Loucy (cell line): Measurements from ENCODE around the gene TMEM95.

Source experiments
- H2AFZ ChIP-seq: fragments of 200-600 bp; sonication (generic); 2 replicates; pipeline ENCODE4 v1.6.0; 2016; ENCODE audit warnings: antibody characterized with exemption, mild to moderate bottlenecking, low read length, moderate library complexity
- H3F3A ChIP-seq: fragments of 200-600 bp; 2 replicates; pipeline ENCODE4 v1.6.0; 2016; ENCODE audit warnings: antibody characterized with exemption, low read depth, mild to moderate bottlenecking
- H3K27me3 ChIP-seq: fragments of 200-600 bp; sonication (generic); 2 replicates; pipeline ENCODE4 v1.6.1; 2014; ENCODE audit warnings: low read length, mild to moderate bottlenecking; ENCODE audit not compliant: insufficient read depth, poor library complexity, severe bottlenecking
- H3K36me3 ChIP-seq: fragments of 200-600 bp; sonication (generic); 2 replicates; pipeline ENCODE4 v1.6.1; 2016; ENCODE audit warnings: low read length; ENCODE audit not compliant: insufficient read depth
- H3K4me1 ChIP-seq: fragments of 200-600 bp; sonication (generic); 2 replicates; pipeline ENCODE4 v1.5.1; 2014; ENCODE audit warnings: low read length, mild to moderate bottlenecking; ENCODE audit not compliant: insufficient read depth, poor library complexity, severe bottlenecking
- H3K4me2 ChIP-seq: fragments of 200-600 bp; sonication (generic); 2 replicates; pipeline ENCODE4 v1.6.0; 2014; ENCODE audit warnings: antibody characterized with exemption, low read length, low read depth, mild to moderate bottlenecking; ENCODE audit not compliant: poor library complexity, severe bottlenecking
- H3K4me3 ChIP-seq: fragments of 200-600 bp; sonication (generic); 2 replicates; pipeline ENCODE4 v1.5.1; 2014; ENCODE audit warnings: low read length, mild to moderate bottlenecking, mixed read lengths; ENCODE audit not compliant: poor library complexity, severe bottlenecking
- H3K79me2 ChIP-seq: fragments of 200-600 bp; sonication (generic); 2 replicates; pipeline ENCODE4 v1.6.1; 2014; ENCODE audit warnings: low read length; ENCODE audit not compliant: insufficient read depth
- H3K9ac ChIP-seq: fragments of 200-600 bp; sonication (generic); 2 replicates; pipeline ENCODE4 v1.6.0; 2014; ENCODE audit warnings: mild to moderate bottlenecking, low read depth, low read length, moderate library complexity; ENCODE audit not compliant: poor library complexity, severe bottlenecking
- H3K9me2 ChIP-seq: fragments of 200-600 bp; sonication (generic); replicated peaks from 2 replicates; pipeline ENCODE4 v1.6.1; 2016; ENCODE audit warnings: low read depth, low read length, mixed read lengths
- H3K9me3 ChIP-seq: fragments of 200-600 bp; sonication (generic); 2 replicates; pipeline ENCODE4 v1.6.1; 2014; ENCODE audit warnings: mild to moderate bottlenecking, antibody characterized with exemption, low read length, low read depth; ENCODE audit not compliant: insufficient read depth
- H4K20me1 ChIP-seq: fragments of 200-600 bp; sonication (generic); 2 replicates; pipeline ENCODE4 v1.6.0; 2014; ENCODE audit warnings: antibody characterized with exemption, low read length, mild to moderate bottlenecking; ENCODE audit not compliant: insufficient read depth, poor library complexity, severe bottlenecking
- EZH2phosphoT487 ChIP-seq: fragments of 200-600 bp; IDR thresholded peaks from 2 replicates; pipeline ENCODE4 v1.6.1; 2018; ENCODE audit warnings: antibody characterized with exemption, mild to moderate bottlenecking, moderate library complexity, borderline replicate concordance
- TF ChIP-seq, protein P1 (sequence below): fragments of 200-600 bp; sonication (generic); conservative IDR thresholded peaks from 2 replicates; pipeline ENCODE4 v1.5.1; 2014; ENCODE audit warnings: mild to moderate bottlenecking, antibody characterized with exemption, low read length

Gene TMEM95

GRCh38 chr17:7318121-7318860, 36.7 kb upstream of the TMEM95 start:
- Histone ChIP-seq H3F3A (peaks cover 7% of the 10 kb centered on the region), H3K4me1 (peaks cover 22% of the 10 kb centered on the region), H3K4me3 (no peak overlapping the region), H3K79me2 (peaks cover 15% of the 10 kb centered on the region; the same call in 1 of the 2 replicates), H3K9ac (no peak overlapping the region), H3K36me3 (peaks cover 41% of the 10 kb centered on the region; the same call in 1 of the 2 replicates), H3K9me3 (no peaks in the 10 kb centered on the region), H2AFZ (no peak overlapping the region), H3K27me3 (no peaks in the 10 kb centered on the region), H4K20me1 (peaks cover 13% of the 10 kb centered on the region), H3K4me2 (no peak overlapping the region), H3K9me2 (no peaks in the 10 kb centered on the region)
- TF ChIP-seq, protein P1, sequence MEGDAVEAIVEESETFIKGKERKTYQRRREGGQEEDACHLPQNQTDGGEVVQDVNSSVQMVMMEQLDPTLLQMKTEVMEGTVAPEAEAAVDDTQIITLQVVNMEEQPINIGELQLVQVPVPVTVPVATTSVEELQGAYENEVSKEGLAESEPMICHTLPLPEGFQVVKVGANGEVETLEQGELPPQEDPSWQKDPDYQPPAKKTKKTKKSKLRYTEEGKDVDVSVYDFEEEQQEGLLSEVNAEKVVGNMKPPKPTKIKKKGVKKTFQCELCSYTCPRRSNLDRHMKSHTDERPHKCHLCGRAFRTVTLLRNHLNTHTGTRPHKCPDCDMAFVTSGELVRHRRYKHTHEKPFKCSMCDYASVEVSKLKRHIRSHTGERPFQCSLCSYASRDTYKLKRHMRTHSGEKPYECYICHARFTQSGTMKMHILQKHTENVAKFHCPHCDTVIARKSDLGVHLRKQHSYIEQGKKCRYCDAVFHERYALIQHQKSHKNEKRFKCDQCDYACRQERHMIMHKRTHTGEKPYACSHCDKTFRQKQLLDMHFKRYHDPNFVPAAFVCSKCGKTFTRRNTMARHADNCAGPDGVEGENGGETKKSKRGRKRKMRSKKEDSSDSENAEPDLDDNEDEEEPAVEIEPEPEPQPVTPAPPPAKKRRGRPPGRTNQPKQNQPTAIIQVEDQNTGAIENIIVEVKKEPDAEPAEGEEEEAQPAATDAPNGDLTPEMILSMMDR: no peak
- no peak for TF ChIP-seq EZH2phosphoT487

DNA sequence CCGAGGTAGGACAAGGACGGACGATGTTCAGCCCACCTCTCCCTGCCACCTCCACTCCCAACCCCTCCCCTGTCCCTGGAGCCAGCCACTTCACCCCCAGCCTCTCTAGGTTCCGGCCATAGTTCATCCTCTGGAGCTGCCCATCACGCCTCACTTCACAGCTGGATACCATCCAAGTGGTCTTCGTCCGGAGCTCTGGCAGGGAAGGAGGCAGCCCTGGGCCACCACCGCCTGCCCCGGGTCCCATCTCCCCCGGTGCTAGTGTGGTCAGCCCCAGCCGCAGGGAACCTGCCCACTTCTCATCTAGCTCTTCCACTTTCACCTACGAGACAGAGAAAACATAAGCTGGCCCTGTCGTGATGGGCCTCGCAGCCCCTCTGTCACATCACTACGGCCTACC, 33.5 kb upstream of the TMEM95 start:
- H3K4me3 ChIP-seq: no peak overlapping the region
- H4K20me1 ChIP-seq: no peaks in the 10 kb centered on the region
- H3K4me1 ChIP-seq: no peaks in the 10 kb centered on the region
- peaks cover under 1% of the 10 kb centered on the region; the same call in 1 of the 2 replicates for H3F3A ChIP-seq
- no peaks in the 10 kb centered on the region for H3K27me3 ChIP-seq
- H3K79me2 ChIP-seq: no peaks in the 10 kb centered on the region; the same call in 1 of the 2 replicates
- H2AFZ ChIP-seq: no peak overlapping the region
- TF ChIP-seq, protein P1: no peak
- TF ChIP-seq EZH2phosphoT487: no peak
- H3K4me2 ChIP-seq: no peak overlapping the region
- no peaks in the 10 kb centered on the region for H3K9me3 ChIP-seq
- peaks cover 42% of the 10 kb centered on the region; the same call in 1 of the 2 replicates for H3K36me3 ChIP-seq
- no peaks in the 10 kb centered on the region for H3K9me2 ChIP-seq
- H3K9ac ChIP-seq: no peak overlapping the region

DNA sequence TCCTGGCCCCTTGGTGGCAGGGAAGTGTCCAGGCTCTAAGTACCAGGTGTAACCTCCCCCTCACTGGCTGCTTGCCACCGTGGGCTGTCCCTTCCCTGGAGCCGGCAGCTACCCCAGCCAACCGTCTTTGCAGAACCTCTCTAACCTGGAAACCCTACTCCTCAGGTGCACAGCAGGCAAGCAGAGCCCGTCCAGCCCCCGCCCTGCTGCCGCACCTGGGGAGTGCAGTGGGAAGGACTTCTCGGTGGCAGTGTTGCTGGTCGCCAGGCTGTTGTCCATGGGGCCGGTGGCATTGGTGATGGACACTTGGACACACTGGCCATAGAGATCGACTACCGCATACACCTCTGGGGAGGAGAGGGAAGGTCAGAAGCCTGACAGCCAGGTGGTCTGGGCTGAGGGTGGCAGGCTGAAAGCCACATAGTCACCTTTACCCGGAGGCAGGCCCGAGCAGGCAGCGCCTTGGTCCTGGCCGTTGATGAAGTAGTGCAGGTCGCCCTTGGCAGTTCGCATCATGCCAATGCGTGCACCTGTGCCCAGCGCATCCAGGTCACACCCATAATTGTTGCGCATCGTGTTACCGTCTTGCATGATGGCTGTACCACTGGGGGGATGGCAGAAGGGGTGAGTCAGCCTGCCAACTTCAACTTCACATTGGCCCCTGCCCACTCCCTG, 32.3 kb upstream of the TMEM95 start:
- Histone ChIP-seq H3K4me2 (no peak overlapping the region), H2AFZ (no peak overlapping the region), H3K4me3 (no peak overlapping the region), H3K9me3 (no peaks in the 10 kb centered on the region), H3K9me2 (no peaks in the 10 kb centered on the region), H3K79me2 (peaks cover 8% of the 10 kb centered on the region), H3K36me3 (peaks cover 38% of the 10 kb centered on the region; the same call in 1 of the 2 replicates), H3K4me1 (peaks cover 1% of the 10 kb centered on the region), H4K20me1 (no peaks in the 10 kb centered on the region), H3K27me3 (no peaks in the 10 kb centered on the region), H3K9ac (no peak overlapping the region), H3F3A (no peaks in the 10 kb centered on the region)
- no peak for TF ChIP-seq EZH2phosphoT487
- TF ChIP-seq, protein P1: no peak
